Measurements from ENCODE around the gene CYTH3.
"Not testable (repeated sequence)": the region's sequence is repeated elsewhere in the genome, so short reads cannot be mapped to it uniquely, and the experiment has no call there.

GRCh38 chr7:6301446-6301845, 29.0 kb upstream of the CYTH3 start:
- not testable (repeated sequence) for TF ChIP-seq CTCF (IDR thresholded peaks at IDR 0.05; ENCODE audit: insufficient read depth, low read length); POLR2AphosphoS5 (IDR thresholded peaks at IDR 0.05; ENCODE audit: low read depth); REST (IDR thresholded peaks at IDR 0.05; ENCODE audit: insufficient replicate concordance, low read depth); SPI1 (IDR thresholded peaks at IDR 0.05; ENCODE audit: borderline replicate concordance, low read depth); GABPA (IDR thresholded peaks at IDR 0.05; ENCODE audit: low read depth)

All from HL-60 (cell line).